ENCODE data around the gene MT2A. TPM values are rescaled to one million over a fixed set of nuclear protein-coding genes. Genes with fewer than 3 reads are reported as not detected.

MT2A gene
- total and polyA plus RNA-seq, 2 donors (not counting 1 experiment from before 2014, with no cell fraction given): 3.1 to 14.4 TPM

DNA sequence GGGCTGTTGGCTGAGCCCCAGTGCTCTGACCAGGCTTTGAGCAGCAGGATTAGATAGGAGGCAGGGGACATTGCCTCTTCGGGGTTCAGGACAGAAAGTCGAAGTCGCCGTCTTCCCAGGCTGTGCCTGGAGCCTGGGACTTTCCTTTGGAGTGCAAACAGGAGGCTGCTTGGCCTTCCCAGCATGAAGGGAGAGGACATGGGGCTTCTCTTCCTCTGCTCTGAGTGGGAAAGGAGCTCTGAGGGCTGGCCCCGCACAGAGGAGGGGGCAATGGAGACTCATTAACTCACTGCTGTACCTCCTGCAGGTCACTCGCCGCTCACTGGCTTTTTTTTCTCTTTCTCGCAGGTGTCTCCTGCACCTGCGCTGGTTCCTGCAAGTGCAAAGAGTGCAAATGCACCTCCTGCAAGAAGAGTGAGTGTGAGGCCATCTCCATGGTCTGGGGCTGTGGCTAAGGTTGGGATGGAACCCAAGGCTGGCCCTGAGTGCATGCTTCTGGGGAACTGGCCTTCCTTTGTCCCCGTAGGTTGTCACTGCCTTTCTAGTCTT, 50.0 kb downstream of the MT2A start:
- H3K36me3 ChIP-seq (replicated peaks in 1 of 2; ENCODE audit: control extremely low read depth in 1 of 2, control insufficient read depth in 1 of 2, extremely low read depth in 1 of 2, insufficient read depth in 2 of 2, low read length in 1 of 2): no peaks in the 10 kb centered on the region
- peaks cover 27% of the 10 kb centered on the region for H3K4me1 Mint-ChIP-seq
- peak overlapping the region; percentile 91 for H3K4me2 ChIP-seq (replicated peaks; ENCODE audit: low read depth, low read length, poor library complexity, severe bottlenecking)
- peaks cover 19 to 32% of the 10 kb centered on the region in 2 donors for H3K4me1 ChIP-seq (ENCODE audit: control insufficient read depth in 2 of 2, insufficient read depth in 2 of 2, low read length in 2 of 2)
- peak overlapping the region; percentile 90 for H3K27ac Mint-ChIP-seq
- peak overlapping the region; percentile 97 for H2AFZ ChIP-seq (ENCODE audit: insufficient read depth, low read depth, low read length, poor library complexity, severe bottlenecking)
- no peaks in the 10 kb centered on the region for H3K79me2 ChIP-seq (ENCODE audit: control insufficient read depth, insufficient read depth, low read length)
- no peak for ATAC-seq (ENCODE audit: low read depth)
- no peaks in the 10 kb centered on the region for H4K20me1 ChIP-seq (ENCODE audit: control insufficient read depth, insufficient read depth, low read length, poor library complexity, severe bottlenecking)
- WGBS (ENCODE audit: insufficient coverage): 41% methylated on average over 10 of the region's 10 CpGs
- ChIA-PET POLR2A (no interaction called here), CTCF (no interaction called here)
- no peak overlapping the region for H3K27ac ChIP-seq (ENCODE audit: low read length in 2 of 2)
- peak overlapping the region in 4 of 5 experiments; percentile 57 to 79 (median 74) for H3K4me3 ChIP-seq (ENCODE audit: control extremely low read depth in 1 of 5, extremely low read depth in 1 of 5, insufficient read depth in 1 of 5, low read depth in 2 of 5, low read length in 4 of 5)
- peak overlapping the region; percentile 99 for H3K4me3 Mint-ChIP-seq
- peak overlapping the region; percentile 75 for H3K9ac ChIP-seq (ENCODE audit: low read length)
- TF ChIP-seq EZH2 (IDR thresholded peaks at IDR 0.05; ENCODE audit: borderline replicate concordance, insufficient read depth, low read depth, low read length, poor library complexity, severe bottlenecking) (no peak), CTCF (IDR thresholded peaks at IDR 0.05) (no peak)
- no peak for DNase-seq
- no peaks in the 10 kb centered on the region for H3K9me3 Mint-ChIP-seq (ENCODE audit: insufficient read depth)
- H3K27me3 ChIP-seq (replicated peaks in 1 of 4; ENCODE audit: control extremely low read depth in 1 of 4, control insufficient read depth in 3 of 4, insufficient read depth in 4 of 4, low read length in 3 of 4): peaks cover 0 to 19% (median 10%) of the 10 kb centered on the region in 4 experiments
- intact Hi-C loops (cut with micrococcal nuclease): no loop called here
- peaks cover 0 to 5% (median 0%) of the 10 kb centered on the region in 3 donors for H3K9me3 ChIP-seq (ENCODE audit: control extremely low read depth in 1 of 3, control insufficient read depth in 2 of 3, insufficient read depth in 1 of 3, low read length in 2 of 3)
- peaks cover 23% of the 10 kb centered on the region for H3K27me3 Mint-ChIP-seq

Other genes with a start within 250 kb of the MT2A start
- gene AMFR, start 183.0 kb upstream of the MT2A start, total RNA-seq: 225 and 234 TPM in 2 replicates
- gene AMFR, start 183.0 kb upstream of the MT2A start, polyA plus RNA-seq: 118 and 165 TPM in 2 replicates
- gene NUDT21, start 157.3 kb upstream of the MT2A start, total RNA-seq: 85.5 and 89.4 TPM in 2 replicates
- 25.0 and 27.3 TPM in 2 replicates for gene NUDT21, start 157.3 kb upstream of the MT2A start, polyA plus RNA-seq
- gene OGFOD1, start 157.0 kb upstream of the MT2A start, total RNA-seq: 28.7 and 30.9 TPM in 2 replicates
- gene OGFOD1, start 157.0 kb upstream of the MT2A start, polyA plus RNA-seq: 6.0 and 8.4 TPM in 2 replicates
- gene BBS2, start 88.6 kb upstream of the MT2A start, total RNA-seq: 63.4 and 69.6 TPM in 2 replicates
- 49.4 and 70.8 TPM in 2 replicates for gene BBS2, start 88.6 kb upstream of the MT2A start, polyA plus RNA-seq
- not detected in 2 replicates for gene MT4, start 43.5 kb upstream of the MT2A start, total RNA-seq
- gene MT4, start 43.5 kb upstream of the MT2A start, polyA plus RNA-seq: not detected in 2 replicates
- not detected in 2 replicates for gene MT3, start 19.1 kb upstream of the MT2A start, total RNA-seq
- not detected in 2 replicates for gene MT3, start 19.1 kb upstream of the MT2A start, polyA plus RNA-seq
- not detected in 2 replicates for gene MT1E, start 17.2 kb downstream of the MT2A start, total RNA-seq
- 0.32 and 3.1 TPM in 2 replicates for gene MT1E, start 17.2 kb downstream of the MT2A start, polyA plus RNA-seq
- gene MT1M, start 24.1 kb downstream of the MT2A start, total RNA-seq: not detected in 2 replicates
- gene MT1M, start 24.1 kb downstream of the MT2A start, polyA plus RNA-seq: not detected in 2 replicates
- gene MT1A, start 30.1 kb downstream of the MT2A start, total RNA-seq: not detected in 2 replicates
- gene MT1A, start 30.1 kb downstream of the MT2A start, polyA plus RNA-seq: not detected in 2 replicates
- gene MT1B, start 43.3 kb downstream of the MT2A start, total RNA-seq: not detected in 2 replicates
- gene MT1B, start 43.3 kb downstream of the MT2A start, polyA plus RNA-seq: not detected in 2 replicates
- gene MT1F, start 49.4 kb downstream of the MT2A start, total RNA-seq: 4.3 and 7.6 TPM in 2 replicates
- 2.2 and 5.3 TPM in 2 replicates for gene MT1F, start 49.4 kb downstream of the MT2A start, polyA plus RNA-seq
- not detected in 2 replicates for gene MT1G, start 59.5 kb downstream of the MT2A start, total RNA-seq
- gene MT1G, start 59.5 kb downstream of the MT2A start, polyA plus RNA-seq: not detected in 2 replicates
- gene MT1H, start 61.2 kb downstream of the MT2A start, total RNA-seq: not detected in 2 replicates
- gene MT1H, start 61.2 kb downstream of the MT2A start, polyA plus RNA-seq: not detected in 2 replicates
- 13.0 and 17.2 TPM in 2 replicates for gene MT1X, start 73.9 kb downstream of the MT2A start, total RNA-seq
- gene MT1X, start 73.9 kb downstream of the MT2A start, polyA plus RNA-seq: 8.0 and 9.1 TPM in 2 replicates
- gene NUP93, start 121.5 kb downstream of the MT2A start, total RNA-seq: 64.6 and 67.1 TPM in 2 replicates
- gene NUP93, start 121.5 kb downstream of the MT2A start, polyA plus RNA-seq: 23.6 and 30.4 TPM in 2 replicates